ENCODE results near the gene GALNT17. TPM values are rescaled to one million over a fixed set of nuclear protein-coding genes. Genes with fewer than 3 reads are reported as not detected.

GALNT17 gene
- total RNA-seq, 1 donor from 2014 or later = 0.36 TPM

- no peak for ATAC-seq
Observed at GRCh38 chr7:71507680-71508602, 376.0 kb downstream of the GALNT17 start.

GRCh38 chr7:71509381-71509780 is 377.4 kb downstream of the GALNT17 start:
- no peak for ATAC-seq

- ATAC-seq = no peak
Observed at GRCh38 chr7:71511361-71511807, 379.4 kb downstream of the GALNT17 start.

GRCh38 chr7:71517940-71518699 is 386.2 kb downstream of the GALNT17 start:
- no peak for ATAC-seq

GRCh38 chr7:71518880-71519279 is 386.9 kb downstream of the GALNT17 start:
- no peak for ATAC-seq

- ATAC-seq = no peak
Observed at GRCh38 chr7:71521506-71521905, 389.6 kb downstream of the GALNT17 start.

- ATAC-seq = no peak
Observed at GRCh38 chr7:71526106-71526505, 394.2 kb downstream of the GALNT17 start.

GRCh38 chr7:71527213-71527612 is 395.3 kb downstream of the GALNT17 start:
- no peak for ATAC-seq

- ATAC-seq = no peak
Observed at GRCh38 chr7:71535616-71536015, 403.7 kb downstream of the GALNT17 start.

- no peak for ATAC-seq
Observed at GRCh38 chr7:71538210-71538609, 406.3 kb downstream of the GALNT17 start.

- ATAC-seq = no peak
Observed at GRCh38 chr7:71539615-71540014, 407.7 kb downstream of the GALNT17 start.

GRCh38 chr7:71541707-71542353 is 409.9 kb downstream of the GALNT17 start:
- ATAC-seq = no peak

- no peak for ATAC-seq
Observed at GRCh38 chr7:71543396-71543795, 411.5 kb downstream of the GALNT17 start.

GRCh38 chr7:71544816-71545215 is 412.9 kb downstream of the GALNT17 start:
- ATAC-seq = no peak

GRCh38 chr7:71547426-71547825 is 415.5 kb downstream of the GALNT17 start:
- no peak for ATAC-seq

GRCh38 chr7:71548746-71549145 is 416.8 kb downstream of the GALNT17 start:
- ATAC-seq = no peak

GRCh38 chr7:71553306-71553705 is 421.4 kb downstream of the GALNT17 start:
- ATAC-seq = no peak

GRCh38 chr7:71555758-71556157 is 423.8 kb downstream of the GALNT17 start:
- no peak for ATAC-seq

- no peak for ATAC-seq
Observed at GRCh38 chr7:71558806-71559613, 427.1 kb downstream of the GALNT17 start.

- no peak for ATAC-seq
Observed at GRCh38 chr7:71560354-71560995, 428.5 kb downstream of the GALNT17 start.

GRCh38 chr7:71563276-71563675 is 431.3 kb downstream of the GALNT17 start:
- no peak for ATAC-seq

- no peak for ATAC-seq
Observed at GRCh38 chr7:71566376-71566775, 434.4 kb downstream of the GALNT17 start.

All from esophagus mucosa (tissue), 1 donor.